DMS53 (cell line): Measurements from ENCODE around the gene GPR173.

Source experiments
- DNase-seq: peaks from one replicate; lab custom pipeline; 2025; lab: John Stamatoyannopoulos, UW

Gene GPR173

DNA sequence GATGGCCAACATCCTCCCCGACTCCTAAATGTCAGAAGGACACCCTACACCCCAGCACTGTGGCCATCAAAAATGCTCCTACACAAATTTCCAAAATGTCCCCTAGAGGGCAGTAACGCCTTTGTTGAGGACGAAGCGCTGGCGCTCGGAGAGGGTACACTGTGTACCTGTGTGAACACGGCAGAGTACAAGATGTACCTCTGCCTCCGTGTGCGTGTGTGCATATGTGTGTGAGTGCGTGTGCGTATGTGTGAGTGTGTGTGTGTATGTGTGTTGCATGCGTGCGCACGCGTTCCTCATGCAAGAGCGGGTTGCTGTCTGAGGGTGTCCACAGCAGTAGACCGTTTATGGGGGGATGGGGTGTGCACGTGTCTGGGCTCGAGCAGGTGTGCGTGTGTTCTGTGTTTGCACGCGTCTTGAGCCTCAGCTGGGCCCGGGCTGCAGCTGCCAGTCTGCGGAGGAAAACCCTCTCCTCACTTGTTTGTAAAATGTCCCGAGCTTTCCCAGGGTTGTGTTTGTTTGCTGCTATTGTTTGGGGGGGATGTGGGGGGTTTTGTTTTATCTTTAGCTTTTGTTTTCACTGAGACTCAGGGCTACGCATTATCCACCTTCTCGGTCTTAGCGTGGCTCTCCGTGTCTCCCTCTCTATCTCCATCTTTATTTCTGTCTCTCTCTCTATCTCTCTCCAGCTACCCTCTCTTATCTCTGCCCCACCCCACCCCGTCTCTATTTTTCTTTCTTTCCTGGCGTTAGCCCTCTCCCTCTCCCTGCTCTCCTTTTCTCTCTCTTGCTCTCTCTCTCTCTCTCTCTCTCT, 23.2 kb downstream of the GPR173 start:
- DNase-seq: peak; percentile 95

DNA sequence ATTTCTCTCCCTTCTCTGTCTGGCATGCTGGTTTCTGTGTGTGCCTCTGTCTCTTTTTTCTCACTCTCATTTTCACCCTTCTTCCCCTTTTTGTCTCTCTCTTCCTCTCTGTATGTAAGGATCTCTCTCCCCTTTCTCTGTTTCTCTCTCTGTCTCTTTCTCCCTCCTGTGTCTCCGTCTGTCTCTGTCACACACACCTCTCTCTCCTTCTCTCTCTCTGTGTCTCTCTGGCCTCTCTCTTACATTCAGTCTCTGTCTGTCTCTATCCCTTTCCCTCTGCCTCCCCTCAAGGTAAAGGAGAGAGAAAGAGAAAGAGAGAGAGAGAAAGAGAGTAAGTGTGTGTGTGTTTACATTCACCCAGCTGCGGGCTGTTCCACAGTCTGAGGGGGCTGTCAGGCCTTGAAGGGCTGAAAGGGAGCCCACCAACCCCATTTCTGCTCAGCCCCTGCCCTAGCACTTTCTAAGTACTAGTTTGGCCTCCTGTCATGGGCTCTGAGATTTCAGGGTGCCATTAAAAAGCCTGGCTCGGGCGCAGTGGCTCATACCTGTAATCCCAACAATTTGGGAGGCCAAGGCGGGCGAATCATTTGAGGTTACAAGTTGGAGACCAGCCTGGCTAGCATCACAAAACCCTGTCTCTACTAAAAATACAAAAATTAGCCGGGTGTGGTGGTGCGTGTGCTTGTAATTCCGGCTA, 24.0 kb downstream of the GPR173 start:
- peak; percentile 67 for DNase-seq

DNA sequence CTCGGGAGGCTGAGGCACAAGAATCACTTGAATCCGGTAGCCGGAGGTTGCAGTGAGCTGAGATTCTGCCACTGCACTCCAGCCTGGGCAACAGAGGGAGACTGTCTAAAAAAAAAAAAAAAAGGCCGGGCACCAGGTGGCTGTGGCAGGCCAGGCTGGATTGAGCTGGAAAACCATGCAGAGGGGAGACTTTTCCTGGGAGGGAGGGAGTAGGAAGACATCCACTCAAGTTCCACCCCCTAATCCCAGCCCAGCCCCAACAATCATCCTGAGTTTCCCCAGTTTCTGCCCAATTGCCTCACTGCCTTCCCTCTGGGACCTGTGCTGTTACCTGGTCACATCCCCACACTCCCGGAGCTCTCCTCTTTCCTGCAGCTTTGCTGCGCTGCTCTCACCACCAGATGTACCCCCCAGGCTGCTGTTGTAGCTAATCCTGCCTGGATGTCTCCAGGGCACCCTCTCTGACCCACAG, 24.6 kb downstream of the GPR173 start:
- DNase-seq: peak; percentile 89

DNA sequence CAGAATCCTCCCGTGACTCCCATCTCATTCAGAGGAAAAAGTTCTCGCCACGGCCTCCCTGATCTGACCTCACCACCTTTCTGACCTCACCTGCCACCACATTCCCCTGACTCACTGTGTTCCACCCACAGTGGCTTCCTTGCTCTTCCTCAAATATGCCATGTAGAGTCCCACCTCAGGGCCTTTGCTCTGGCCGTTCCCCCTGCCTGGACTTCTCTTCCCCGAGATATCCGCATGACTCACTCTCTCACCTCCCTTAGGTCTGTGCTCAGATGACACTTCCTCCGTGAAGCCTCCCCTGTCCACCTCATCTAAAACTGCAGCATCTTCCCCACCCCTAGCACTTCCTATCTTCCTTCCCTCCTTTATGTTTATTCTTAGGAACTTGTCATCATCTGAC, 26.4 kb downstream of the GPR173 start:
- peak; percentile 54 for DNase-seq

DNA sequence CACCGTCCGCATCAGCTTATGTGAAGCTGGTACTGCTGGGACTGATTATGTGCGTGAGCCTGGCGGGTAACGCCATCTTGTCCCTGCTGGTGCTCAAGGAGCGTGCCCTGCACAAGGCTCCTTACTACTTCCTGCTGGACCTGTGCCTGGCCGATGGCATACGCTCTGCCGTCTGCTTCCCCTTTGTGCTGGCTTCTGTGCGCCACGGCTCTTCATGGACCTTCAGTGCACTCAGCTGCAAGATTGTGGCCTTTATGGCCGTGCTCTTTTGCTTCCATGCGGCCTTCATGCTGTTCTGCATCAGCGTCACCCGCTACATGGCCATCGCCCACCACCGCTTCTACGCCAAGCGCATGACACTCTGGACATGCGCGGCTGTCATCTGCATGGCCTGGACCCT, 28.1 kb downstream of the GPR173 start:
- no peak for DNase-seq

DNA sequence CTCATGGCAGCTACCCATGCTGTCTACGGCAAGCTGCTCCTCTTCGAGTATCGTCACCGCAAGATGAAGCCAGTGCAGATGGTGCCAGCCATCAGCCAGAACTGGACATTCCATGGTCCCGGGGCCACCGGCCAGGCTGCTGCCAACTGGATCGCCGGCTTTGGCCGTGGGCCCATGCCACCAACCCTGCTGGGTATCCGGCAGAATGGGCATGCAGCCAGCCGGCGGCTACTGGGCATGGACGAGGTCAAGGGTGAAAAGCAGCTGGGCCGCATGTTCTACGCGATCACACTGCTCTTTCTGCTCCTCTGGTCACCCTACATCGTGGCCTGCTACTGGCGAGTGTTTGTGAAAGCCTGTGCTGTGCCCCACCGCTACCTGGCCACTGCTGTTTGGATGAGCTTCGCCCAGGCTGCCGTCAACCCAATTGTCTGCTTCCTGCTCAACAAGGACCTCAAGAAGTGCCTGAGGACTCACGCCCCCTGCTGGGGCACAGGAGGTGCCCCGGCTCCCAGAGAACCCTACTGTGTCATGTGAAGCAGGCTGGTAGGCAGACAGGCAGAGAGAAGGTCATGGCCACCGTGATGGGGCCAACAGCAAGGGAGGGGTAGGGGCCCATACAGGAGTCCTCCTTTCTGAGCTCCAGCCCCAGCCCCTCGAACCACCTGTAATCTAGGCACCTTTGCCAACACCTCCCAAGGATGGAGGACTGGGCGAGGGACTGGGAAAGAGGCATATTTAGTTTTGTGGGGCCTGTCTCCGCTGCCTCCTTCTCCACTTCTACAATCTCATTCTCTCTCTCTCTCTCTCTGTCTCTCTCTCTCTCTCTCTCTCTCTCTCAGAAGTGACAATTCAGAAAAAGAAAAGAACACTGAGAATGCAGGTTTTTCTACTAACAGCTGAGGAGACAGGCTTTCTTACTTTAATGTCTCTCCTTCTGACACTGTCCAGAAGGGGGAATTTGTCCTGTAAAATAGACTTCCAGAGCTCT, 28.9 kb downstream of the GPR173 start:
- DNase-seq: peak; percentile 26

DNA sequence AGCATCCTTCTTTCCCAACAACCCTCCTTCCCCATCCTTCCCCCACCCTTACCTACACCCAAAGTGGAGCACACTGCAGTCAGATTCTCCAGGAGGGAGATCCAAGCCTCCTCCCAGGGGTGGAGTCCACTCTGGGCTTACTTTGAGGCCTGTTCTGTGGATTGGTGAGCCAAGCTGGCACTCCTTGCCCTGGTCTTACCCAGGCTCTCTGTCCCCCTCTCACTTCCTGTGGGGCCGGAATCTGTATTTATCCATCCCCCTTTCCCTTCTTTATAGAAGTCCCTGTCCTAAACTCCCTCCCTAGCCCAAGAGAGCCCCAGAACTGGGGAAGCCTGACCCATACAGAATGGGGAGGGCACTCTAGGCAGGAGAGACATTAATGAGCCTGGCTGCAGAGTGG, 30.4 kb downstream of the GPR173 start:
- DNase-seq: no peak

DNA sequence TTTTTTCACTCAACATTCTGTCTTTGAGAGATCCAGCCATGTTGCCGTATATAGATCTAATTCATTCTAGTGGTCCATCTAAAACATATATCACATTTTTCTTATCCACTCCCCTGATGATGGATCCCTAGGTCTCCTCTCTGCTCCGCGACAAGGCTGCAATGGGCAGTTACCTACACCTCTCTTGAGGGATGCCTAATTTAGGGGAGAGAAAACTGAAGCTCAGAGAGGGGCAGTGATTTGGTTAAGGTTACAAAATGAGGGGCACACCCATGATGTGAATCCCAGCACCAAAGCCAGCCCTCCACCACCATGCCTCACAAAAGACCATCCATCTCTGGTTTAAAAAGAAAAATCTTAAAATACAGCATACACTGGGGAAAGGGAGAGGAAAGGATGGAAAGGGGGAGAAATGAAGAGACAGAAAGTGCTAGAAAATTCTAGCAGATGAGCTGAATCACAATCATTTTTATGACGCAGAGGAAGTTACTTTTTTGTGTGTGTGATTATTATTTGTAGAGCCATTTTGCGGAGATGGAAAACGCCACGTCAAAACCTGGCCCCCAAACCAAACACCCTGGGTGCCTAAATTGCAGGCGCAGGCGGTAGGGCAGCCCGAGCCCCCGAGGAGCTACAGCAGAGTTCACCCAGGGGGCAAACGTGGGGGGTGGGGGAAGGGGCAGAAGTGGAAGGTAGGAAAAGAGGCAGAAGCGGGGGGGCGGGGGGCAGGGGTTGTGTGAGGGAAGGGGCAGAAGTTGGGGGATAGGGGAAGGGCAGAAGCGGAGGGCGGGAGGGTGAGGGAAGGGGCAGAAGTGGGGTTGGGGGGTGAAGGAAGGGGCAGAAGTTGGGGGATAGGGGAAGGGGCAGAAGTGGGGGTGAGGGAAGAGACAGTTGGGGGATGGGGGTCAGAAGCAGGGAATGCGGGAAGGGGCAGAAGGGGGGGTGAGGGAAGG, 32.3 kb downstream of the GPR173 start:
- no peak for DNase-seq

DNA sequence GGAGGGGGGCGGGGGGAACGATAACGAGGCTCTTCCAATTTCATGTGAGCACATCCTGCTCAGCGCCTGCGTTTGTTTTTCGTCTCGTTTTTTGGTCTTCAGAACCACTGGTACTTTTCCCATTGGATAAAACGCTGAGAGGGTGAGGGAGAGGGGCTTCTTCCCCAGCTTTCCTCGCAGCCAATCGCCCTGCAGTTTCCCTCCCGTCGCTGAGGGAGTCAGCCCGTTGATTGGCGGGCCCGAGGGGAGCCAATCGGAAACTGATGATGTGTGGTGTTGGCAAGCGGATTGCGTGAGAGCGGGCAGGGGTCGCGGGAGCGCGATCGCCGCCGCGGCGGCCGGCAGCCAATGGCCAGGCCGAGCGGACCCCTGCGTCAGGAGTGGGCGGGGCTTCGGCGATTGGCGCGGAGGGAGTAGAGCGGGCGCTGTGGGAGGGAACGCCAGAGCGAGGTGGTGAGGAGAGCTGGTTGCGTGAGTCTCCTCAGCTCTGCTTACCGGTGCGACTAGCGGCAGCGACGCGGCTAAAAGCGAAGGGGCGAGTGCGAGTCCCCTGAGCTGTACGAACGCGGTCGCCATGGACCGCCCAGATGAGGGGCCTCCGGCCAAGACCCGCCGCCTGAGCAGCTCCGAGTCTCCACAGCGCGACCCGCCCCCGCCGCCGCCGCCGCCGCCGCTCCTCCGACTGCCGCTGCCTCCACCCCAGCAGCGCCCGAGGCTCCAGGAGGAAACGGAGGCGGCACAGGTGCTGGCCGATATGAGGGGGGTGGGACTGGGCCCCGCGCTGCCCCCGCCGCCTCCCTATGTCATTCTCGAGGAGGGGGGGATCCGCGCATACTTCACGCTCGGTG, 33.6 kb downstream of the GPR173 start, which contains the start of gene TSPYL2:
TSS of gene TSPYL2 (plus strand) at position 443 of the 848 bp plus-strand sequence. CDS start at position 575, 132 bp downstream.
- DNase-seq: peak; percentile 98

DNA sequence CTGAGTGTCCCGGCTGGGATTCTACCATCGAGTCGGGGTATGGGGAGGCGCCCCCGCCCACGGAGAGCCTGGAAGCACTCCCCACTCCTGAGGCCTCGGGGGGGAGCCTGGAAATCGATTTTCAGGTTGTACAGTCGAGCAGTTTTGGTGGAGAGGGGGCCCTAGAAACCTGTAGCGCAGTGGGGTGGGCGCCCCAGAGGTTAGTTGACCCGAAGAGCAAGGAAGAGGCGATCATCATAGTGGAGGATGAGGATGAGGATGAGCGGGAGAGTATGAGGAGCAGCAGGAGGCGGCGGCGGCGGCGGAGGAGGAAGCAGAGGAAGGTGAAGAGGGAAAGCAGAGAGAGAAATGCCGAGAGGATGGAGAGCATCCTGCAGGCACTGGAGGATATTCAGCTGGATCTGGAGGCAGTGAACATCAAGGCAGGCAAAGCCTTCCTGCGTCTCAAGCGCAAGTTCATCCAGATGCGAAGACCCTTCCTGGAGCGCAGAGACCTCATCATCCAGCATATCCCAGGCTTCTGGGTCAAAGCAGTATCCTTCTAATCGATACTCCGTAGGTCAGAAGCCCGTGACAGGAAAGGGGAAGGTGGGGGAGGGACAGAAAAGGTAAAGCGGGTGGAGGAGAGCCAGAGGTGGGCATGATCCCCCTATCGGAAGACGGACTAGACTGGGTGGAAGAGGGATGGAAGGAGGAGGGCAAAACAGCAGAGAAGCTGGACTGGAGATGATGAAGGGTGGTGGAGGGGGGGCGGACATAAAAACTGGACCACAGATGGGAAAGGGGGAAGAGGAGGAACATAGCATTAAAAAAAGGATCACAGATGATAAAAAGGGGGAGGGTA, 34.4 kb downstream of the GPR173 start:
- peak; percentile 28 for DNase-seq

DNA sequence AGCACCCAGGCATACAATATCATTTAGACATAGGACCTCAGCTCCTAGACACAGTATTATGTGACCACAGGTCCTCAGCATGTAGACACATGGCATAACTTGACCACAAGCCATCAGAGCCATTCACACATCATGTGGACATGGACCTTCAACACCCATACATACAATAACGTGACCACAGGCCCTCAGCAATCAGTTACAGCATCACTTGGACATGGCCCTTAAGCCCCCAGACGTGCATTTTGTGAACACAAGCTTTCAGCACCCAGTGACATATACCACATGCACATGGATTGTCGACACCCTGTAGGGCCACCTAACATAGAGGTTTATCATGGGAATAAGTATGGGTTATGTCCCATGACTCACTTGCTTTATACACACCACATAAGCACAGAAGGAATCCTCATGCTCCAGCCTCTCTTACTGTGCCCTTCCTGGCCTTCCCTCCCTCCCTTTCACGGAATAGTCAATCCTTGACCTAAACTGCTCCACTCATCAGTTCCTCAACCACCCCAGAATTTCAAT, 35.5 kb downstream of the GPR173 start:
- DNase-seq: no peak

DNA sequence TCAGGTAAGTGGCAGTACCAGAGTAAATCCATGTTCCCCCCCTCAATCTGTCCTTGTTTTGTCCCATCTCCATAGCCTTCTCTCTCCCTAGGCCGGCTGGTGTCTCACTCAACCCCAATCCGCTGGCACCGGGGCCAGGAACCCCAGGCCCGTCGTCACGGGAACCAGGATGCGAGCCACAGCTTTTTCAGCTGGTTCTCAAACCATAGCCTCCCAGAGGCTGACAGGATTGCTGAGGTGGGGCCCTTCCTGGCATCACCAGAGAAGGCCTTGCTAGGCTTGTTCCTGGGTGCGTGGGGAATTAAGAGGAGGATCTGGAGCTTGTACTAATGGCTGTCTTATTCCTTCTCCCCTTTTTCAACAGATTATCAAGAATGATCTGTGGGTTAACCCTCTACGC, 36.3 kb downstream of the GPR173 start:
- DNase-seq: peak; percentile 4

DNA sequence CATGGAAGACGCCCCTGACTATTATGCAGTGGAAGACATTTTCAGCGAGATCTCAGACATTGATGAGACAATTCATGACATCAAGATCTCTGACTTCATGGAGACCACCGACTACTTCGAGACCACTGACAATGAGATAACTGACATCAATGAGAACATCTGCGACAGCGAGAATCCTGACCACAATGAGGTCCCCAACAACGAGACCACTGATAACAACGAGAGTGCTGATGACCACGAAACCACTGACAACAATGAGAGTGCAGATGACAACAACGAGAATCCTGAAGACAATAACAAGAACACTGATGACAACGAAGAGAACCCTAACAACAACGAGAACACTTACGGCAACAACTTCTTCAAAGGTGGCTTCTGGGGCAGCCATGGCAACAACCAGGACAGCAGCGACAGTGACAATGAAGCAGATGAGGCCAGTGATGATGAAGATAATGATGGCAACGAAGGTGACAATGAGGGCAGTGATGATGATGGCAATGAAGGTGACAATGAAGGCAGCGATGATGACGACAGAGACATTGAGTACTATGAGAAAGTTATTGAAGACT, 37.2 kb downstream of the GPR173 start:
- DNase-seq: no peak

DNA sequence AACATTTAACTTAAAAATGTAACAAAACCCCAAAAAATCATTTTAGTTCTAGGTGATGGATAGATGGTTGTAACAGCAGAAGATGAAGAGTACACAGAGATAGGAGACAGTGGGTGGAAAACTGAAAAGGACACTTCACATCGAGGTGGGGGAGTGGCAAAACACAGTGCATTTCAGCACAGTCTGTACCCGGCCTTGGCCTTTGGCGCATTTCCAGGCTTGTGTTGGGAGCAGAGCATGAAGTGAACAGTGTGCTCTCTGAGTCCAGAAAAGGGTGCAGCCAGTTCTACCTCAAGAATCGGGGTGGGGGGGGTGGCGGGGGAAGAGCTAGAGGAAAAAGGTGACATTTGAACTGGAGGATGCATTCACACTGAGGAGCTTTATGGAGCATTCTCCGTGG, 37.9 kb downstream of the GPR173 start:
- DNase-seq: peak; percentile 35

DNA sequence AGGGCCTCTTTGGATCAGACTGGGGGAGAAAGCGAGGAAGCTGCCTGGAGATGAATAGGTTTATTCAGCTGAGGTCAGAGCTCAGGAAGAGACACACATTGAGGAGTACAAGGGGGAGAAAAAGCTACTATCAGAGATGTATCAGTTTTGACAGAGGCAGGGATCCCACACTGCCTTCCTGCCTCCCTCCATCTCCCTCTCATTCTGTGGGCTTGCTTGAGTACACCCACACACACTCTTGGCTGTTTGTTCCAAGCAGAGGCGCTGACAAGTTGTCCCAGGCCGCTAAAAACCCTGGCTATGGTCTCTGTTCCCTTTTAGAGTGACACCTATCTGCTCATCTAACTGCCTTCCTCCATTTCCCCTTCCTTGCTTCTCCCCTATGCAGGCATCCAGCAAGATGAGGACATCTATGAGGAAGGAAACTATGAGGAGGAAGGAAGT, 38.8 kb downstream of the GPR173 start:
- peak; percentile 32 for DNase-seq

DNA sequence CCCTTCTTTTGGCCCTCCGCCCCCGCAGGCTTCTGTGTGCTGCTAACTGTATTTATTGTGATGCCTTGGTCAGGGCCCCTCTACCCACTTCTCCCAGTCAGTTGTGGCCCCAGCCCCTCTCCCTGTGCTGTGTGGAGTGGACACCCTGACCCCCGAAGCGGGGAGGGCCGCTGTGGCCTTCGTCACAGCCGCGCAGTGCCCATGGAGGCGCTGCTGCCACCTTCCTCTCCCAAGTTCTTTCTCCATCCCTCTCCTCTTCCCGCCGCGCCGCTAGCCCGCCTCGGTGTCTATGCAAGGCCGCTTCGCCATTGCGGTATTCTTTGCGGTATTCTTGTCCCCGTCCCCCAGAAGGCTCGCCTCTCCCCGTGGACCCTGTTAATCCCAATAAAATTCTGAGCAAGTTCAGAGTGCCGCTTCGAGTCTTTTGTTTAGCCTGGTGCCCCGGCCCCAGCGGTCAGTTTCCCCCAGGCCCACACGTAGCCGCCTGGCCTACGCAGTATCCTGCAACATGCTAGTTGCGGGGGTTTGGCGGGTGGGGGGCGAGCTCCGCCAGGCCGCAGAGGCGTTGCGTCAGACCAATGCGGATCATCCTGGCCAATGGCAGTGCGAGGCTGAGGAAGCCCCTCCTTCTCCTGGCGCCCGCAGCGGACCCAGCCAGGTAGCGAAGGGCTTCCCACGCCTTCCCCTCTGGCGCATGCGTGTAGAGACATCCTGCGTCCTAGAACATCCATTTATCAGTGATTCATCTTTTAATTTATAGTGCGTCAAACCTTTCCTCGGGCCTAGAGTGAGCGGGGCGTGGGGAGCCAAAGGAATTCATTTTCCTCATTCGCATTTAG, 39.8 kb downstream of the GPR173 start:
- peak; percentile 94 for DNase-seq

DNA sequence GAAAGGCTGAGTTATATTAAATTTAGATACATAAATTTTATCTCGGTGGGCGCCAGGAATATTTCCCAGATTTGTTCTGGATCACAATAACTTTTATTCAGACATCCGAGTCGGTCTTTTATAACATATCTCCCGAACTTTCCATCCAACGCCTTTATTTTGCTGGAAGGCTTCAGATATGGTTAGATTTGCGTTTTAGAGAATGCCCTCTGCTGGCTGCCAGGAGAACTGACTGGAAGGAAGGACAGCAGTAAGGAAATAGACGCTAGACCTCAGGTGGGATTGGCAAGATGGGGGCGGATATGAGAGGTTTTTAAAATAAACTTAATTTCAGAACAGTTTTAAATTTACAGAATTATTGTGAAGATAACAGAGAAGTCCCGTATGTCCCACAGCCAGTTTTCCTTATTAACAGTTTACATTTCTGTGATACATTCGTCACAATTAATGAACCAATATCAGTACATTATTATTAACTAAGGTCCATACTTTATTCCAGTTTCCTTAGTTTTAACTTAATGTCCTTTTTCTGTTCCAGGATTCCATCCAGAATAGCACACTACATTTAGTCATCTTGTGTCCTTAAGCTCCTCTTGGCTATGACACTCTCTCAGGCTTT, 40.7 kb downstream of the GPR173 start:
- DNase-seq: peak; percentile 83
